ENCODE data around the gene USP30. TPM values are rescaled to one million over a fixed set of nuclear protein-coding genes. Genes with fewer than 3 reads are reported as not detected.

Gene USP30
- total and polyA plus RNA-seq, 9 of the 15 experiments (the other 6 are each of a cell fraction or from before 2014, with no cell fraction given) = 1.4 to 15.2 (median 7.0) TPM

DNA sequence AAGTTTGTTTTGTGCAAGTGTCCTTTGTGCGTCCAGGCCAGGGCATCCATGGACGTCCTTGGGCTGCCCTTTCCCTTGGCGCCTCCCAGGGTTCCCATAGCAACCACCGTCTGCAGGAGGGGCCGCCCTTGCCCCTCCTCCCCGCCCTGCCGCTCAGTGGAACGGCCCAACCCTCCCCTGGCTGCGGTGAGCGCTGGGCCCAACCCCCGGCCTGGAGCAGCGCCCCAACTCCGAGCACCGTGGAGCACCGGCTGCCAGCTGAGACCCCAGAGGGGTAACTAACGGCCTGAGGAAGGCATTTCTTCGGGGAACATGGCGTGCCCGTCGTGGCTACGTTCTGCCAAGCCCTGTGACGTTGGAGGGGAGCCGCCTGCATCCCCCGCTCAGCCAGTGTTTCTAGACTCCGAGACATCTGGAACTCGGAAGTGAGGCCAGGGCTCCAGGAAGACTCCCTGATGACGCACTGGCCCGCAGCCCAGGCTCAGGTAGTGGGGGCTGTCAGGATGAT is 58.7 kb downstream of the USP30 start (continued):
- TF ChIP-seq, protein P1, sequence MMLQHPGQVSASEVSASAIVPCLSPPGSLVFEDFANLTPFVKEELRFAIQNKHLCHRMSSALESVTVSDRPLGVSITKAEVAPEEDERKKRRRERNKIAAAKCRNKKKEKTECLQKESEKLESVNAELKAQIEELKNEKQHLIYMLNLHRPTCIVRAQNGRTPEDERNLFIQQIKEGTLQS (IDR thresholded peaks at IDR 0.05) = peak; percentile 53
- TF ChIP-seq, protein P1 (CRISPR knock-in tag; conservative IDR thresholded peaks at IDR 0.05) = no peak
- TF ChIP-seq ZNF77 (CRISPR knock-in tag; IDR thresholded peaks at IDR 0.05) (no peak), ZNF583 (CRISPR knock-in tag; IDR thresholded peaks at IDR 0.05) (0 out of 2 replicates have a peak, but pooled peaks have one; percentile 21), E2F3 (CRISPR knock-in tag; IDR thresholded peaks at IDR 0.05) (peak; percentile 41; the same call in 1 of the 2 replicates), CBFA2T3 (IDR thresholded peaks at IDR 0.05) (no peak), CSDE1 (IDR thresholded peaks at IDR 0.05) (peak in 1 of 2 experiments; percentile 75; a peak in 2 of 4 replicates), MCM3 (IDR thresholded peaks at IDR 0.05) (no peak), CBX2 (IDR thresholded peaks at IDR 0.05; ENCODE audit: insufficient read depth, low read length, poor library complexity, severe bottlenecking) (no peak), FOXK2 (conservative IDR thresholded peaks at IDR 0.05 in 1 of 2, IDR thresholded peaks at IDR 0.05 in 1 of 2; ENCODE audit: low read depth in 2 of 2) (peak in 1 of 2 experiments; percentile 16; a peak in 1 of 4 replicates), SNRNP70 (optimal IDR thresholded peaks at IDR 0.05; ENCODE audit: low read depth, low read length) (no peak), ZBED1 (IDR thresholded peaks at IDR 0.05) (no peak)
- TF ChIP-seq, protein P2, sequence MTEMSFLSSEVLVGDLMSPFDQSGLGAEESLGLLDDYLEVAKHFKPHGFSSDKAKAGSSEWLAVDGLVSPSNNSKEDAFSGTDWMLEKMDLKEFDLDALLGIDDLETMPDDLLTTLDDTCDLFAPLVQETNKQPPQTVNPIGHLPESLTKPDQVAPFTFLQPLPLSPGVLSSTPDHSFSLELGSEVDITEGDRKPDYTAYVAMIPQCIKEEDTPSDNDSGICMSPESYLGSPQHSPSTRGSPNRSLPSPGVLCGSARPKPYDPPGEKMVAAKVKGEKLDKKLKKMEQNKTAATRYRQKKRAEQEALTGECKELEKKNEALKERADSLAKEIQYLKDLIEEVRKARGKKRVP (CRISPR knock-in tag; IDR thresholded peaks at IDR 0.05) = 0 out of 2 replicates have a peak, but pooled peaks have one; percentile 31
- TF ChIP-seq, protein P3, sequence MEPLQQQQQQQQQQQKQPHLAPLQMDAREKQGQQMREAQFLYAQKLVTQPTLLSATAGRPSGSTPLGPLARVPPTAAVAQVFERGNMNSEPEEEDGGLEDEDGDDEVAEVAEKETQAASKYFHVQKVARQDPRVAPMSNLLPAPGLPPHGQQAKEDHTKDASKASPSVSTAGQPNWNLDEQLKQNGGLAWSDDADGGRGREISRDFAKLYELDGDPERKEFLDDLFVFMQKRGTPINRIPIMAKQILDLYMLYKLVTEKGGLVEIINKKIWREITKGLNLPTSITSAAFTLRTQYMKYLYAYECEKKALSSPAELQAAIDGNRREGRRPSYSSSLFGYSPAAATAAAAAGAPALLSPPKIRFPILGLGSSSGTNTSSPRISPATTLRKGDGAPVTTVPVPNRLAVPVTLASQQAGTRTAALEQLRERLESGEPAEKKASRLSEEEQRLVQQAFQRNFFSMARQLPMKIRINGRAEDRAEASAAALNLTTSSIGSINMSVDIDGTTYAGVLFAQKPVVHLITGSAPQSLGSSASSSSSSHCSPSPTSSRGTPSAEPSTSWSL (CRISPR knock-in tag; IDR thresholded peaks at IDR 0.05; ENCODE audit: borderline replicate concordance) = 0 out of 2 replicates have a peak, but pooled peaks have one; percentile 45
- TF ChIP-seq, protein P4, sequence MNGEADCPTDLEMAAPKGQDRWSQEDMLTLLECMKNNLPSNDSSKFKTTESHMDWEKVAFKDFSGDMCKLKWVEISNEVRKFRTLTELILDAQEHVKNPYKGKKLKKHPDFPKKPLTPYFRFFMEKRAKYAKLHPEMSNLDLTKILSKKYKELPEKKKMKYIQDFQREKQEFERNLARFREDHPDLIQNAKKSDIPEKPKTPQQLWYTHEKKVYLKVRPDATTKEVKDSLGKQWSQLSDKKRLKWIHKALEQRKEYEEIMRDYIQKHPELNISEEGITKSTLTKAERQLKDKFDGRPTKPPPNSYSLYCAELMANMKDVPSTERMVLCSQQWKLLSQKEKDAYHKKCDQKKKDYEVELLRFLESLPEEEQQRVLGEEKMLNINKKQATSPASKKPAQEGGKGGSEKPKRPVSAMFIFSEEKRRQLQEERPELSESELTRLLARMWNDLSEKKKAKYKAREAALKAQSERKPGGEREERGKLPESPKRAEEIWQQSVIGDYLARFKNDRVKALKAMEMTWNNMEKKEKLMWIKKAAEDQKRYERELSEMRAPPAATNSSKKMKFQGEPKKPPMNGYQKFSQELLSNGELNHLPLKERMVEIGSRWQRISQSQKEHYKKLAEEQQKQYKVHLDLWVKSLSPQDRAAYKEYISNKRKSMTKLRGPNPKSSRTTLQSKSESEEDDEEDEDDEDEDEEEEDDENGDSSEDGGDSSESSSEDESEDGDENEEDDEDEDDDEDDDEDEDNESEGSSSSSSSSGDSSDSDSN (IDR thresholded peaks at IDR 0.05; ENCODE audit: borderline replicate concordance in 1 of 2, low read depth in 2 of 2, low read length in 2 of 2) = 0 out of 4 replicates have a peak, but pooled peaks of 1 of the 2 experiments have one; percentile 18
- TF ChIP-seq, protein P5, sequence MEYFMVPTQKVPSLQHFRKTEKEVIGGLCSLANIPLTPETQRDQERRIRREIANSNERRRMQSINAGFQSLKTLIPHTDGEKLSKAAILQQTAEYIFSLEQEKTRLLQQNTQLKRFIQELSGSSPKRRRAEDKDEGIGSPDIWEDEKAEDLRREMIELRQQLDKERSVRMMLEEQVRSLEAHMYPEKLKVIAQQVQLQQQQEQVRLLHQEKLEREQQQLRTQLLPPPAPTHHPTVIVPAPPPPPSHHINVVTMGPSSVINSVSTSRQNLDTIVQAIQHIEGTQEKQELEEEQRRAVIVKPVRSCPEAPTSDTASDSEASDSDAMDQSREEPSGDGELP (CRISPR knock-in tag; IDR thresholded peaks at IDR 0.05; ENCODE audit: borderline replicate concordance) = peak; percentile 79

Data from K562 (cell line).